Natural killer cell (primary cell): ENCODE results near the gene ASH1L. TPM values are rescaled to one million over a fixed set of nuclear protein-coding genes. Genes with fewer than 3 reads are reported as not detected.
"Not testable (repeated sequence)": the region's sequence is repeated elsewhere in the genome, so short reads cannot be mapped to it uniquely, and the experiment has no call there.

Source experiments
- ATAC-seq, 3 donors: fragments of 150-1000 bp in 2 of 3; fragments of 200-7000 bp in 1 of 3; cut with Tn5 transposase; 1 replicate in 1 of 3; 2 replicates in 2 of 3; pipeline ENCODE4 v1.10.0; 2021; ENCODE audit warnings: mild to moderate bottlenecking in 2 of 3, moderate library complexity in 2 of 3
- DNase-seq, 2 donors: peaks; one replicate each; pipeline versions ENCODE4 v3.0.0 to v3.0.0-alpha.2; 2013 to 2021; ENCODE audit warnings: mixed read lengths in 1 of 2
- H3K27ac ChIP-seq: one replicate; pipeline ENCODE4 v1.5.1; 2013; ENCODE audit warnings: mild to moderate bottlenecking, low read length
- H3K27me3 ChIP-seq: one replicate; pipeline ENCODE4 v1.6.1; 2013; ENCODE audit warnings: low read length; ENCODE audit not compliant: control insufficient read depth, insufficient read depth
- H3K36me3 ChIP-seq: one replicate; pipeline ENCODE4 v1.6.1; 2013; ENCODE audit warnings: low read length; ENCODE audit not compliant: control insufficient read depth, insufficient read depth
- H3K4me1 ChIP-seq: one replicate; pipeline ENCODE4 v1.6.1; 2013; ENCODE audit warnings: low read length; ENCODE audit not compliant: control insufficient read depth, insufficient read depth
- H3K4me3 ChIP-seq: one replicate; pipeline ENCODE4 v1.5.1; 2013; ENCODE audit warnings: low read length
- H3K9me3 ChIP-seq: one replicate; pipeline ENCODE4 v1.6.1; 2013; ENCODE audit warnings: low read length; ENCODE audit not compliant: control insufficient read depth, insufficient read depth
- H3K27ac Mint-ChIP-seq, 2 donors: one replicate each; pipeline ENCODE4 v1.8.0; 2022; ENCODE audit warnings: mild to moderate bottlenecking in 2 of 2, mixed read lengths in 2 of 2, moderate library complexity in 1 of 2
- H3K27me3 Mint-ChIP-seq, 2 donors: one replicate each; pipeline ENCODE4 v1.8.0; 2022; ENCODE audit warnings: low read depth in 2 of 2, mixed read lengths in 2 of 2
- H3K36me3 Mint-ChIP-seq: one replicate; pipeline ENCODE4 v1.8.0; 2022; ENCODE audit warnings: mixed read lengths
- H3K4me1 Mint-ChIP-seq, 2 donors: one replicate each; pipeline ENCODE4 v1.8.0; 2022; ENCODE audit warnings: mixed read lengths in 2 of 2
- H3K4me3 Mint-ChIP-seq: one replicate; pipeline ENCODE4 v1.8.0; 2022; ENCODE audit warnings: mild to moderate bottlenecking, moderate library complexity, mixed read lengths
- H3K9me3 Mint-ChIP-seq, 2 donors: one replicate each; pipeline ENCODE4 v1.8.0; 2022; ENCODE audit warnings: mixed read lengths in 2 of 2
- CTCF ChIP-seq: fragments of 200-600 bp; IDR thresholded peaks from one replicate; pipeline ENCODE4 v1.8.0; 2022; ENCODE audit warnings: antibody characterized with exemption
- WGBS: methylation state at CpG from one replicate; pipeline ENCODE4 v1.1.7; 2013; ENCODE audit warnings: missing lambda C conversion rate; ENCODE audit not compliant: insufficient coverage; 5-methylcytosine and 5-hydroxymethylcytosine counted together
- intact Hi-C: fragments of 100-400 bp; cut with micrococcal nuclease; formaldehyde crosslinking; loops from one replicate; pipeline ENCODE4 v1.14.2; 2022
- total RNA-seq, 4 donors: library from RNA; stranded (reverse); fragments of 120-200 nt in 1 of 4; gene quantifications; one replicate each; pipeline versions ENCODE4 v1.2.3 to v1.2.4, GENCODE V29; 2013 to 2022

The ASH1L gene
- total RNA-seq: 10 to 100 TPM; 82.2 to 99.5 (median 91.9) TPM
- total RNA-seq (2013): 84.1 TPM

- peak; percentile 76 to 90 (median 80) for ATAC-seq
- intact Hi-C loops: loop anchor here (5.0 kb wide), 2 partner anchors 240 to 1005 kb away; partner anchors contain the start of genes RUSC1 and UBE2Q1
- H3K27me3 Mint-ChIP-seq: no peaks in the 10 kb centered on the region
- no peak for TF ChIP-seq CTCF
- Histone ChIP-seq H3K9me3 (no peaks in the 10 kb centered on the region), H3K27me3 (no peaks in the 10 kb centered on the region), H3K4me3 (peak within 1 kb of the TSS; percentile 75), H3K27ac (peak within 1 kb of the TSS; percentile 99), H3K36me3 (no peaks in the 10 kb centered on the region), H3K4me1 (peaks cover 27% of the 10 kb centered on the region)
- peak within 1 kb of the TSS; percentile 96 to 99 for H3K27ac Mint-ChIP-seq
- DNase-seq: peak; percentile 91 to 94
- under 1% methylated on average over 77 of the region's 87 CpGs for WGBS
- H3K9me3 Mint-ChIP-seq: no peaks in the 10 kb centered on the region
- H3K36me3 Mint-ChIP-seq: no peaks in the 10 kb centered on the region
- peaks cover 31 to 49% of the 10 kb centered on the region in 2 donors for H3K4me1 Mint-ChIP-seq
- peak within 1 kb of the TSS; percentile 99 for H3K4me3 Mint-ChIP-seq
Measured at GRCh38 chr1:155562581-155563376, at the start of gene ASH1L. Gene ASH1L, minus strand, starts transcription at chr1:155562803. Its CDS starts 41,284 bp downstream, at chr1:155521519.

GRCh38 chr1:155610257-155610647, 47.6 kb upstream of the ASH1L start:
- H3K36me3 ChIP-seq, H3K36me3 Mint-ChIP-seq, intact Hi-C loops, H3K27me3 Mint-ChIP-seq, H3K27me3 ChIP-seq, H3K9me3 ChIP-seq, H3K27ac ChIP-seq, H3K9me3 Mint-ChIP-seq, DNase-seq, H3K4me1 ChIP-seq: not testable (repeated sequence)
- Mint-ChIP-seq H3K4me1 (peaks cover 8 to 12% of the 10 kb centered on the region in 2 donors), H3K27ac (peak overlapping the region in 1 of 2 donors; percentile 86), H3K4me3 (peak overlapping the region; percentile 98)
- no CpG with 5 or more reads among the region's 33 CpGs for WGBS
- peak overlapping the region; percentile 7 for H3K4me3 ChIP-seq
- ATAC-seq: peak; percentile 7 to 21 (median 17)

- H3K9me3 ChIP-seq: no peaks in the 10 kb centered on the region
- no peaks in the 10 kb centered on the region for H3K27me3 ChIP-seq
- TF ChIP-seq CTCF: no peak
- ATAC-seq (peak; percentile 97 to 98 (median 97)), DNase-seq (peak; percentile 77 to 95)
- H3K36me3 ChIP-seq: peaks cover 4% of the 10 kb centered on the region
- peak within 1 kb of the TSS; percentile 59 for H3K27ac ChIP-seq
- H3K9me3 Mint-ChIP-seq: no peaks in the 10 kb centered on the region
- H3K4me3 Mint-ChIP-seq: peak within 1 kb of the TSS; percentile 98
- peak within 1 kb of the TSS; percentile 84 to 86 for H3K27ac Mint-ChIP-seq
- H3K27me3 Mint-ChIP-seq: no peaks in the 10 kb centered on the region
- intact Hi-C loops: no loop called here
- H3K4me1 Mint-ChIP-seq: peaks cover 8 to 12% of the 10 kb centered on the region in 2 donors
- 6% methylated on average over 33 of the region's 47 CpGs for WGBS
- peaks cover 4% of the 10 kb centered on the region for H3K4me1 ChIP-seq
- H3K4me3 ChIP-seq: peak within 1 kb of the TSS; percentile 73
- H3K36me3 Mint-ChIP-seq: no peaks in the 10 kb centered on the region
Measured at GRCh38 chr1:155609515-155610256, 47.1 kb upstream of the ASH1L start, which contains the start of gene MSTO1. Gene MSTO1, plus strand, starts transcription at chr1:155610218. Its CDS starts 31 bp downstream, at chr1:155610249.

- no peak overlapping the region for H3K27ac ChIP-seq
- Mint-ChIP-seq H3K4me1 (peaks cover 8 to 12% of the 10 kb centered on the region in 2 donors), H3K9me3 (no peaks in the 10 kb centered on the region), H3K4me3 (no peak overlapping the region), H3K27me3 (no peaks in the 10 kb centered on the region), H3K27ac (no peak overlapping the region), H3K36me3 (no peaks in the 10 kb centered on the region)
- peaks cover 4% of the 10 kb centered on the region for H3K4me1 ChIP-seq
- ATAC-seq (no peak), DNase-seq (no peak)
- 96% methylated on average over 8 of the region's 9 CpGs for WGBS
- peaks cover 4% of the 10 kb centered on the region for H3K36me3 ChIP-seq
- H3K9me3 ChIP-seq: no peaks in the 10 kb centered on the region
- no peak overlapping the region for H3K4me3 ChIP-seq
- intact Hi-C loops: no loop called here
- no peaks in the 10 kb centered on the region for H3K27me3 ChIP-seq
- no peak for TF ChIP-seq CTCF
Measured at GRCh38 chr1:155608888-155609225, 46.3 kb upstream of the ASH1L start.
